ENCODE results near the gene BLCAP.
A peak's percentile ranks its signal among the peaks of the same experiment; 100 is the strongest.

Gene BLCAP

DNA sequence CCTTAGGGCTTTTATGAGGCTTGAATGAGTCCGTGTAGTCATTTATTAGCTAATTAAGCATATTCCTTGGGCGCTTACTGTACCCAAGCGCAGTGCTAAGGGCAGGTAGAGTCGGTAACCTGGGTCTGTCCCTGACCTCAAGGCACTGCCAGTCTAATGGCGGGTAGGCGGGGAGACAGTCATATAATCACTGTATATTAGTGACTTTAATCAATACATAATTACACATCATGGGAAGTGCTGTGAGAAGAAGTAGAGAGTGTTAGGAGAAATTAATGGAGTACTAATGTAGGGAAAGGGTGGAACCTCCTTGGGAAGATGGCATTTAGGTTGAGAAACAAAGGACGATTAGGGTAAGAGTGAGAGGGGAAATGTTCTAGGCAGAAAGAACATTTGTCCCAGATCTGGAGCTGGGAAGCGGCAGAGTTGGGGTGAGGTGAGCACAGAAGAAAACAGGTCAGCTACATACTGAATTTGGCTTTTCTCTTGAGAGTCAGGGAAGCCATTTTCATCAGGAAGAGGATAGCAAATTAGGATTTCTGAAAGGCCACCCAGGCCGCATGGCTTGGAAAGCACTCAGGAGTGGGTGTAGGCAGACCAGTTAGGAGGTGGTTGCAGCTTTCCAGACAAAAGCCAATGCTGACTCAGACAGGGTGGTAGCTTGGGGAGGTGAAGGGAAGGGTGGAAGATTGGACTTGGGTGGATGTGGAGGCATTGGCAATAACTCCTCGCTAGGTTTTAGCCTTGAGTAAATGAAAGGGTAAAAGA, 954 bp upstream of the BLCAP start:
- no peak overlapping the region for H3K27ac ChIP-seq (ENCODE audit: low read depth, low read length)

DNA sequence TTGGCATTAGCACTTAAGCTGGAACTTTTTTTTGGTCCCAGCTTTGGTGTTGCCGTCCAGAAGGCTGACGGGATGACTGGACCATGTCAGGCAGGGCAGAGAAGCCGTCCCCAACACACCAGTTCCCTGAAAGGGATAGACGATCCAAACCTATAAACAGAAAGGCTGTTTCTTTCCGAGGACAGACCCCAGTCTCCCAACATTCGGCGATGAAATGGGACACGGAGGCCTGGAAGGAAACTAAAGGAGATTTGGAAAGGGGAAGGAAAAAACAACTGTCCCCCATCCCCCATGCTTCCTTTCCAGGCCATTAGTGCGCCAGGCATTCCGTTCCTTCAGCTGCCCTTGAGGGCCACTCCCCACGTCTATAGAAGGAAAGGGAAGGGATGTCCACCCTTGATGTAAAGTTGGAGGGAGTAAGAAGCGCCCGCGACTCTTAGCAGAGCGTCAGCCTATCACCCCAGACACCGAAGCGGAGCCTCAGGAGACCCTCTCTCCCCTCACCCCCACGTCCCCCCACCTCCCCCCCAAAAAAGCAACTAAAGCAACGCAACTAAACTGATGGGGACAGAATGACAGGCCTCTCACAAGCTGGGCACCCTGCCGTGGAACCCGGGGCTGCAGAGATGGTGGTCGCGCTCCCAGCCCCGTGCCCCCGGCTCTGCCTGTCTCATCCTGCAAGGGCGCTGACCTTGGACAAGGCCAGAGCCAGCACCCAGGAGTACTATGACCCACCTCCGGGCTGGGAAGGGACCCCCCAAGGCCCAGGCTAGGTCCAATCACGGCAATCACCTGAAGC, 638 bp downstream of the BLCAP start:
- peak overlapping the region; percentile 82 for H3K27ac ChIP-seq (ENCODE audit: low read depth, low read length)
- peak; percentile 67 for DNase-seq
- WGBS (ENCODE audit: extremely low coverage, insufficient coverage, low lambda C conversion rate) = no CpG with 5 or more reads among the region's 28 CpGs

More for the DNA sequence above, 954 bp upstream of the BLCAP start:
- no peaks in the 10 kb centered on the region for H3K27me3 ChIP-seq (ENCODE audit: insufficient read depth, low read length, poor library complexity)
- peak overlapping the region; percentile 52 for H3K4me2 ChIP-seq (ENCODE audit: low read length)
- peak overlapping the region; percentile 0 for H4K8ac ChIP-seq (ENCODE audit: low read depth, low read length)
- no peaks in the 10 kb centered on the region for H3K36me3 ChIP-seq (ENCODE audit: control insufficient read depth, insufficient read depth, low read length)
- H3K79me1 ChIP-seq (ENCODE audit: low read length) = peaks cover 21% of the 10 kb centered on the region
- WGBS (ENCODE audit: extremely low coverage, insufficient coverage, low lambda C conversion rate) = no CpG with 5 or more reads among the region's 10 CpGs
- no peak overlapping the region for H2BK120ac ChIP-seq (ENCODE audit: low read depth, low read length)
- peak overlapping the region; percentile 92 for H3K4ac ChIP-seq (ENCODE audit: low read depth, low read length)
- peaks cover 35% of the 10 kb centered on the region for H3K79me2 ChIP-seq (ENCODE audit: control insufficient read depth, insufficient read depth, low read length)
- no peak for DNase-seq
- H4K5ac ChIP-seq (ENCODE audit: low read length) = peak overlapping the region; percentile 26
- peak overlapping the region; percentile 81 for H3K4me3 ChIP-seq (ENCODE audit: low read length)
- H3K4me1 ChIP-seq (ENCODE audit: control insufficient read depth, low read depth, low read length) = peaks cover 8% of the 10 kb centered on the region
- H3K9ac ChIP-seq (ENCODE audit: low read length) = peak overlapping the region; percentile 93
- H3K18ac ChIP-seq (ENCODE audit: low read length) = peak overlapping the region; percentile 15
- H2BK5ac ChIP-seq (ENCODE audit: low read length) = peak overlapping the region; percentile 58
- no peak overlapping the region for H3K23ac ChIP-seq (ENCODE audit: low read length)
- no peak overlapping the region for H2AK5ac ChIP-seq (ENCODE audit: low read length)
- H3K56ac ChIP-seq (ENCODE audit: low read length) = peak overlapping the region; percentile 94
- no peak overlapping the region for H2BK15ac ChIP-seq (replicated peaks; ENCODE audit: low read depth)

DNA sequence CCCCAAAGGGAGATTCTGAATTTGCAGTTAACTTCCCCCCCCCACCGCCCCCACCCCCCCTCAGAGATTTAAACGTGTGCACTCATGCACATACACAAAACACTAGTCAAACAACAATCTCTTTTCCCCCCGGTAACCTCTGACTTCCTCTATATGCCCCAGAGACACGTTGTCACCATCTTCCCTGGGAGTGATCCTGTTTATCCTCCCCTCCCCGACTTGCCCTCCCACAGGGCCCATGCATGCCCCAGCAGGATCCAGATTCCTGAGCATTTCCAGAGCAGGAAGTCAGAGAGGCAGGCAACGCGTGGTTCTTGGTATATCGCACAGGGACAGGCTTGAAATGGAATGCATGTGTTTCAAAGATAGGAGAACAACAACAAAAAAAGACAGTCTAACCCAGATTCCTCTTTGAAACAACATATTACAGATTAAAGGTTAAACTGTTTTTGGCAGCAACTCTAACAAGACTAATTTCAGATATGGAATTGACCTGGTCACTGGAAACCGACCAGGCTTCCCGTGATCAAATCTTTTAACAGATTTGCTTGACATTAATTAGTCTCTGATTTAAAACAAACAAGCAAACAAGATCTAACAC, 1.3 kb downstream of the BLCAP start:
- Histone ChIP-seq H2BK5ac (ENCODE audit: low read length) (peak overlapping the region; percentile 72), H3K4me3 (ENCODE audit: low read length) (peak overlapping the region; percentile 88), H3K56ac (ENCODE audit: low read length) (peak overlapping the region; percentile 88), H3K4ac (ENCODE audit: low read depth, low read length) (no peak overlapping the region), H3K27ac (ENCODE audit: low read depth, low read length) (peak overlapping the region; percentile 82), H3K4me1 (ENCODE audit: control insufficient read depth, low read depth, low read length) (peaks cover 8% of the 10 kb centered on the region), H2BK15ac (replicated peaks; ENCODE audit: low read depth) (no peak overlapping the region), H4K5ac (ENCODE audit: low read length) (no peak overlapping the region), H2BK120ac (ENCODE audit: low read depth, low read length) (no peak overlapping the region), H3K36me3 (ENCODE audit: control insufficient read depth, insufficient read depth, low read length) (no peaks in the 10 kb centered on the region), H4K8ac (ENCODE audit: low read depth, low read length) (no peak overlapping the region), H3K23ac (ENCODE audit: low read length) (no peak overlapping the region), H3K9ac (ENCODE audit: low read length) (peak overlapping the region; percentile 93), H3K79me2 (ENCODE audit: control insufficient read depth, insufficient read depth, low read length) (peaks cover 53% of the 10 kb centered on the region), H3K4me2 (ENCODE audit: low read length) (peak overlapping the region; percentile 90), H3K18ac (ENCODE audit: low read length) (peak overlapping the region; percentile 35), H3K79me1 (ENCODE audit: low read length) (peaks cover 26% of the 10 kb centered on the region), H3K27me3 (ENCODE audit: insufficient read depth, low read length, poor library complexity) (no peaks in the 10 kb centered on the region), H2AK5ac (ENCODE audit: low read length) (no peak overlapping the region)
- no CpG with 5 or more reads among the region's 10 CpGs for WGBS (ENCODE audit: extremely low coverage, insufficient coverage, low lambda C conversion rate)
- peak; percentile 97 for DNase-seq

More for the DNA sequence above, 638 bp downstream of the BLCAP start:
- H2BK15ac ChIP-seq (replicated peaks; ENCODE audit: low read depth) = no peak overlapping the region
- no peaks in the 10 kb centered on the region for H3K27me3 ChIP-seq (ENCODE audit: insufficient read depth, low read length, poor library complexity)
- peak overlapping the region; percentile 35 for H3K18ac ChIP-seq (ENCODE audit: low read length)
- peak overlapping the region; percentile 88 for H3K56ac ChIP-seq (ENCODE audit: low read length)
- peaks cover 8% of the 10 kb centered on the region for H3K4me1 ChIP-seq (ENCODE audit: control insufficient read depth, low read depth, low read length)
- H2AK5ac ChIP-seq (ENCODE audit: low read length) = peak overlapping the region; percentile 32
- H3K23ac ChIP-seq (ENCODE audit: low read length) = peak overlapping the region; percentile 73
- H3K9ac ChIP-seq (ENCODE audit: low read length) = peak overlapping the region; percentile 93
- H2BK5ac ChIP-seq (ENCODE audit: low read length) = peak overlapping the region; percentile 72
- no peaks in the 10 kb centered on the region for H3K36me3 ChIP-seq (ENCODE audit: control insufficient read depth, insufficient read depth, low read length)
- no peak overlapping the region for H4K8ac ChIP-seq (ENCODE audit: low read depth, low read length)
- H4K5ac ChIP-seq (ENCODE audit: low read length) = no peak overlapping the region
- peak overlapping the region; percentile 90 for H3K4me2 ChIP-seq (ENCODE audit: low read length)
- H3K79me2 ChIP-seq (ENCODE audit: control insufficient read depth, insufficient read depth, low read length) = peaks cover 49% of the 10 kb centered on the region
- H3K4me3 ChIP-seq (ENCODE audit: low read length) = peak overlapping the region; percentile 88
- H3K79me1 ChIP-seq (ENCODE audit: low read length) = peaks cover 26% of the 10 kb centered on the region
- no peak overlapping the region for H3K4ac ChIP-seq (ENCODE audit: low read depth, low read length)
- no peak overlapping the region for H2BK120ac ChIP-seq (ENCODE audit: low read depth, low read length)

DNA sequence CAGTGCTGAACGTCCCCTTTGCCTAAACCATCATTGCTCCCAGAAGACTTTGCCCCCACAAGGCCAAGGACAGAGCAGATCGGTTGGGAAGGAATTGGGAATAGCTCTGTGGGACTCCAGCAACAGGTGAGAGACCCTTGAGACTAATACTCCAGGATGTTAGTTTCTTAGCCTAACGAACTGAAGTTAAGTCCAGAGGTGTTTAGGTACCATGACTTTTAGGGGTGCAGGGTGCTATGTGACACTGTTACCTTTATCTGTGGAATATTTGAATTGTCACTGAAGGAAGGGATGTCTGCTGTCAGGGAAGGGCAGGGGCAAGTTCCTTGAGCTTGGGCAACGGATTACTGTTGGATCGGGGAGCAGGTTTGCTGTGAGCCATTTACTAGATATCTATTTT, 1.9 kb downstream of the BLCAP start:
- DNase-seq = no peak
- no CpG with 5 or more reads among the region's 5 CpGs for WGBS (ENCODE audit: extremely low coverage, insufficient coverage, low lambda C conversion rate)
- peak overlapping the region; percentile 83 for H3K56ac ChIP-seq (ENCODE audit: low read length)
- peaks cover 27% of the 10 kb centered on the region for H3K79me1 ChIP-seq (ENCODE audit: low read length)
- H3K4me2 ChIP-seq (ENCODE audit: low read length) = peak overlapping the region; percentile 65
- peak overlapping the region; percentile 3 for H2AK5ac ChIP-seq (ENCODE audit: low read length)
- no peak overlapping the region for H3K4ac ChIP-seq (ENCODE audit: low read depth, low read length)
- H2BK15ac ChIP-seq (replicated peaks; ENCODE audit: low read depth) = no peak overlapping the region
- peak overlapping the region; percentile 56 for H2BK5ac ChIP-seq (ENCODE audit: low read length)
- H3K18ac ChIP-seq (ENCODE audit: low read length) = peak overlapping the region; percentile 25
- H3K23ac ChIP-seq (ENCODE audit: low read length) = no peak overlapping the region
- no peak overlapping the region for H3K4me3 ChIP-seq (ENCODE audit: low read length)
- peak overlapping the region; percentile 47 for H3K27ac ChIP-seq (ENCODE audit: low read depth, low read length)
- H3K79me2 ChIP-seq (ENCODE audit: control insufficient read depth, insufficient read depth, low read length) = peaks cover 58% of the 10 kb centered on the region
- no peak overlapping the region for H2BK120ac ChIP-seq (ENCODE audit: low read depth, low read length)
- H4K8ac ChIP-seq (ENCODE audit: low read depth, low read length) = no peak overlapping the region
- no peaks in the 10 kb centered on the region for H3K36me3 ChIP-seq (ENCODE audit: control insufficient read depth, insufficient read depth, low read length)
- peak overlapping the region; percentile 68 for H3K9ac ChIP-seq (ENCODE audit: low read length)
- no peak overlapping the region for H4K5ac ChIP-seq (ENCODE audit: low read length)
- no peaks in the 10 kb centered on the region for H3K27me3 ChIP-seq (ENCODE audit: insufficient read depth, low read length, poor library complexity)
- peaks cover 8% of the 10 kb centered on the region for H3K4me1 ChIP-seq (ENCODE audit: control insufficient read depth, low read depth, low read length)

DNA sequence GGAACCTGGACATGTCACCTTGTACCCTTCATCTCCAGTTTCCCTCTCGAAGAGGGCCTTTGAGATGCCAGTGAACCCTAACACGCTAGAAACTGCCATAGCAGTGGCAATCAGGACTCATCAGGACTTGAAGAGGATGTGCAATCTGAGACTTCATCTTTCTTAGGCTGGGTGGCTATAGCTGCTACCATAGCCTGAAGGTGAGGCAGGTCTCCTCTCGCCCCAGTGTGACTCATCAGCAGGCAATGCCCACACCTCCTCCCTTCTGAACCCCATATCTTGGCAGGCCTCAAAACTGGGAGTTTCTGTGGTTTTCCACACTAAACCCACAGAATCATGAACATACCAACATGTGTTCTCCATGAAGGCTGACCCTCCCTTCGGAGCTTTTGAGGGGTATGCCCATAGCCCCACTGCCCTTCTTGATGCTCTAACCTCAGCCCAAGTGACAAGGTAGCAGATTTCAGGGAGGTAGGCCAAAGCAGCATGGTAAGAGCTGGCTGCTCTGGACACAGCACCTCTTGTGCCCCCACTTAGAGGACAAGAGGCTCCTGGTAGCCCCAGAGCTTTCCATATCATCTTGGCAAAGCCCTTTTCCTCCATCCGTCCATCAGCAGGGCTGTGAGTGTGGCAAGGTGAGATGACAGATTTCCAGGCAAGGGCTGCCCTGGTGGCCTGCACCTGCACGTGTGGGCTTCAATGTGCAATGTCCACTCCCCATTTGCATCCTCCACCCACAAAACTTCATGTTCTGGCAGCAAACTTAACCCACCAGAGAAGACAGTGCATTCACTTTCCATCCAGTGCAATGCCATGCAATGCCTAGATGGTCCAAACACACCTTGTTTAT, 2.6 kb downstream of the BLCAP start:
- DNase-seq = no peak
- Histone ChIP-seq H3K27ac (ENCODE audit: low read depth, low read length) (no peak overlapping the region), H3K27me3 (ENCODE audit: insufficient read depth, low read length, poor library complexity) (no peaks in the 10 kb centered on the region), H3K56ac (ENCODE audit: low read length) (no peak overlapping the region), H2BK15ac (replicated peaks; ENCODE audit: low read depth) (no peak overlapping the region), H3K4ac (ENCODE audit: low read depth, low read length) (no peak overlapping the region), H4K5ac (ENCODE audit: low read length) (no peak overlapping the region), H3K18ac (ENCODE audit: low read length) (no peak overlapping the region), H2BK120ac (ENCODE audit: low read depth, low read length) (no peak overlapping the region), H3K36me3 (ENCODE audit: control insufficient read depth, insufficient read depth, low read length) (no peaks in the 10 kb centered on the region), H4K8ac (ENCODE audit: low read depth, low read length) (no peak overlapping the region), H3K79me1 (ENCODE audit: low read length) (peaks cover 32% of the 10 kb centered on the region), H3K4me2 (ENCODE audit: low read length) (no peak overlapping the region), H3K79me2 (ENCODE audit: control insufficient read depth, insufficient read depth, low read length) (peaks cover 65% of the 10 kb centered on the region), H3K4me1 (ENCODE audit: control insufficient read depth, low read depth, low read length) (peaks cover 11% of the 10 kb centered on the region), H2BK5ac (ENCODE audit: low read length) (no peak overlapping the region), H3K9ac (ENCODE audit: low read length) (no peak overlapping the region), H3K23ac (ENCODE audit: low read length) (no peak overlapping the region), H2AK5ac (ENCODE audit: low read length) (no peak overlapping the region), H3K4me3 (ENCODE audit: low read length) (no peak overlapping the region)
- no CpG with 5 or more reads among the region's 6 CpGs for WGBS (ENCODE audit: extremely low coverage, insufficient coverage, low lambda C conversion rate)
